Sigmoid colon (tissue), 7 donors: Measurements from ENCODE around the gene STXBP4. TPM values are rescaled to one million over a fixed set of nuclear protein-coding genes. Genes with fewer than 3 reads are reported as not detected.
A peak's percentile ranks its signal among the peaks of the same experiment; 100 is the strongest.

Experiments used
- DNase-seq: peaks from one replicate; pipeline ENCODE4 v3.0.0-alpha.2; 2019
- H3K27ac ChIP-seq, 4 donors: fragments of 200-600 bp; sonication (generic); one replicate each; pipeline ENCODE4 v1.5.1; 2016 to 2019; ENCODE audit warnings: mild to moderate bottlenecking in 1 of 4
- H3K27me3 ChIP-seq, 3 donors: fragments of 200-600 bp; sonication (generic); one replicate each; pipeline ENCODE4 v1.5.1; 2019; ENCODE audit warnings: mild to moderate bottlenecking in 1 of 3
- H3K36me3 ChIP-seq, 4 donors: fragments of 200-600 bp; sonication (generic); one replicate each; pipeline ENCODE4 v1.5.1; 2016 to 2019
- H3K4me1 ChIP-seq, 4 donors: fragments of 200-600 bp; sonication (generic); one replicate each; pipeline ENCODE4 v1.5.1; 2017 to 2019
- H3K4me3 ChIP-seq, 4 donors: fragments of 200-600 bp; sonication (generic); one replicate each; pipeline ENCODE4 v1.5.1; 2017 to 2019; ENCODE audit warnings: mild to moderate bottlenecking in 2 of 4, moderate library complexity in 1 of 4
- H3K9me3 ChIP-seq, 4 donors: fragments of 200-600 bp in 3 of 4; sonication (generic) in 3 of 4; one replicate each; pipeline versions ENCODE4 v1.5.1 to v1.6.1; 2013 to 2019
- CTCF ChIP-seq, 4 experiments: fragments of 450-650 bp in 3 of 4; fragments of 200-600 bp in 1 of 4; IDR thresholded peaks; one replicate each; pipeline ENCODE4 v1.5.1; 2016 to 2019; ENCODE audit warnings: antibody characterized with exemption in 4 of 4, mild to moderate bottlenecking in 3 of 4, moderate library complexity in 2 of 4
- EP300 ChIP-seq, 4 donors: sonication (generic); formaldehyde crosslinking; IDR thresholded peaks; one replicate each; pipeline ENCODE4 v1.6.1; 2017; ENCODE audit warnings: antibody characterized with exemption in 4 of 4
- POLR2A ChIP-seq, 2 donors: fragments of 450-650 bp; IDR thresholded peaks; one replicate each; pipeline ENCODE4 v1.6.1; 2016; ENCODE audit warnings: antibody characterized with exemption in 2 of 2, mild to moderate bottlenecking in 2 of 2, moderate library complexity in 2 of 2
- POLR2AphosphoS5 ChIP-seq, 4 donors: sonication (generic); formaldehyde crosslinking; IDR thresholded peaks; one replicate each; pipeline ENCODE4 v1.6.1; 2017; ENCODE audit warnings: antibody characterized with exemption in 4 of 4
- WGBS, 2 donors: extraction: QIAGEN DNeasy Blood & Tissue Kit; methylation state at CpG; one replicate each; pipeline ENCODE4 v1.1.7; 2013; 5-methylcytosine and 5-hydroxymethylcytosine counted together
- intact Hi-C: fragments of 100-400 bp; cut with DNase I; formaldehyde crosslinking; loops from one replicate; pipeline ENCODE4 v1.15.1; 2023
- polyA plus RNA-seq, 3 donors: library from polyadenylated mRNA; stranded (reverse); fragments of 200-250 nt; gene quantifications; one replicate each; pipeline ENCODE4 v1.2.3, GENCODE V29; 2013
- total RNA-seq, 4 donors: library from RNA; depleted of rRNA; stranded (reverse); fragments of >200 nt; gene quantifications; one replicate each; pipeline ENCODE4 v1.1.0, GENCODE V29; 2016
- donor health status: healthy with polysubstance abuse.
- donor health status: Bipolar disorder and iron deficiency.
- donor health status: healthy.

The STXBP4 gene
- total and polyA plus RNA-seq, 7 donors = under 0.01 to 25.2 (median 15.0) TPM

DNA sequence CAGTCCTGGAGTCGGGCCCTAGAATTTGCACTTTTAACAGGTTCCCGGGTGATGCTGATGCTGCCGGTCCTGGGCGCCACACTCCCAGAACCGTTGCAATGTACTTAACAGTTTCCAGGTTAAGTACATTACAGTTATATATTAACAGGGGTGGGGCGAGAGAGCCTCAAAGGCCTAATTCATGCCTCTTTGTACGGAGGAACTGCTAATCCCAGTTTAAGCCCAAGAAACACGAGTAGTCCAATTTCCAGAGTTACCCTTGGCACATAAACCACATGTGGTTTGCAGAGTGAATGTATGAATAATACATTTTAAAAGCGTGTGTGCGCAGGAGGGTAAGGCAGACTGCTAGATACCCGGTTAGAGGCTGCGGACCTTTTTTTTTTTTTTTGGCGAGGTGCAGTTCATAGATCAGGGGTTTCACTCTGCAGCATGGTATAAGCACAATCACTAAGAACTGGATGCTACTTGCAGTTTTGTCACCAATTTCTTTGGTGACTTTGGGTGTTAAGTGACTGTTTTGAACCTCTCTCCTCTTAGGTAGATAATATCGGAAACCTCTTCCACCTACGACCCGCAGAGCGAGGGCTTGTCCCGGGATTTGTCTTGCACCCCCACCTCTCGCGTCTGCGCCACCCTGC lies 824 bp upstream of the STXBP4 start:
- Histone ChIP-seq H3K4me1 (peaks cover 0 to 30% (median 26%) of the 10 kb centered on the region in 4 donors), H3K27ac (peak overlapping the region; percentile 86 to 94 (median 91)), H3K27me3 (no peaks in the 10 kb centered on the region), H3K9me3 (no peaks in the 10 kb centered on the region), H3K4me3 (peak overlapping the region; percentile 84 to 95 (median 89)), H3K36me3 (peaks cover 4 to 27% (median 12%) of the 10 kb centered on the region in 4 donors)
- 0 to 1% methylated on average over 21 of the region's 21 CpGs for WGBS, 2 donors
- TF ChIP-seq POLR2A (IDR thresholded peaks at IDR 0.05) (no peak), EP300 (IDR thresholded peaks at IDR 0.05) (no peak), POLR2AphosphoS5 (IDR thresholded peaks at IDR 0.05) (no peak), CTCF (IDR thresholded peaks at IDR 0.05) (peak in 1 of 4 experiments; percentile 25)
- intact Hi-C loops = loop anchor here (2.0 to 5.0 kb wide), 2 partner anchors 67 to 545 kb away; partner anchors contain the start of genes SMIM36 and TOM1L1
- no peak for DNase-seq

- no peaks in the 10 kb centered on the region for H3K27me3 ChIP-seq
- H3K4me3 ChIP-seq = peak overlapping the region; percentile 84 to 95 (median 89)
- H3K4me1 ChIP-seq = peaks cover 0 to 30% (median 26%) of the 10 kb centered on the region in 4 donors
- WGBS, 2 donors = 0% methylated on average over 13 of the region's 13 CpGs
- peak in 1 of 4 donors; percentile 6 for TF ChIP-seq POLR2AphosphoS5 (IDR thresholded peaks at IDR 0.05)
- TF ChIP-seq CTCF (IDR thresholded peaks at IDR 0.05) = no peak
- peaks cover 0 to 15% (median 2%) of the 10 kb centered on the region in 4 donors for H3K36me3 ChIP-seq
- no peaks in the 10 kb centered on the region for H3K9me3 ChIP-seq
- DNase-seq = peak; percentile 70
- H3K27ac ChIP-seq = peak overlapping the region; percentile 86 to 94 (median 91)
- intact Hi-C loops = loop anchor here (2.0 to 5.0 kb wide), 2 partner anchors 68 to 543 kb away; partner anchors contain the start of genes SMIM36 and TOM1L1
These were observed 395 bp downstream of the STXBP4 start for GRCh38 chr17:54968988-54969332.

DNA sequence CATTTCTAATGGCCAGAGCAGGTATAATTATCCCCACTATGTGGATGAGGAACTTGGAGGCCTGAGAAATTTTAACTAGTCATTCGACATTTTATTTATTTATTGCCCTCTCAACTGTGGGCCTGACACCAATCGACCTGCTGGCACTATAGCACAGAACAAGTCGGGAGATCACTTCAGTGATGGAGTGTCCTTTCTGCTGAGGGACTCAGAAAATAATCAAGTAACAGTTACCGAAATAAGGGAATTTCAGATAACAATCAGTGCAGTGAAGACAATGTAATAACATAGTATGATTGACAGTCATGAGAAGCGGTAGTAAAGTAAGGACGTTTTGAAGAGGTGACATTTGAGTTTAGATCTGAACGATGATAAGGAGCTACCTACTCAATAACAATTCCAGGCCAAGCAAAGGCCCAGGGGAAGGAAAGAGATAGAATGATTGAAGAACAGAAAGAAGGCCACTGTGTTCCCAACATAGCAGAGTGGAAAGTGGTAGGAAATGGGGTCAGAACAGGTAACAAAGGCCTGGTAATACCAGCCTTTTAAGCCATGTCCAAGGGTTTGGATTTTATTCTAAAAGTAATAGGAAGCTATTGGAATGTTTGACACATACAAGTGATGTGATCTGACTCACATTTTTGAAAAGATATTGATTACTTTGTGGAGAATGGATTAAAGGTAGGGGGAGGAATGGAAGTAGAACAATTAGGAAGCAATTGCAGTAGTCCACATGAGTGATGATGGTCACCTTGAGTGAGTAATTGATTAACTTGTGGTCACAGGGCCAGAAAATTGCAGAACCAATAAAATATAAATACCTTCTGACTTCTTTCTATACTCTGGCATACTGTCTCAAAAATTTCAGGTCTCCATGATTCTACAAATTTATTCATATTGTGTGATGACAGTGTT lies 1.4 kb downstream of the STXBP4 start:
- intact Hi-C loops = loop anchor here (2.0 to 5.0 kb wide), 2 partner anchors 69 to 542 kb away; partner anchors contain the start of genes SMIM36 and TOM1L1
- WGBS, 2 donors = 12 to 45% methylated on average over 7 of the region's 7 CpGs

GRCh38 chr17:54971147-54971546 lies 2.6 kb downstream of the STXBP4 start:
- H3K36me3 ChIP-seq = no peaks in the 10 kb centered on the region
- intact Hi-C loops = no loop called here
- H3K27ac ChIP-seq = no peak overlapping the region
- no peak overlapping the region for H3K4me3 ChIP-seq
- DNase-seq = no peak
- H3K9me3 ChIP-seq = no peaks in the 10 kb centered on the region
- no peaks in the 10 kb centered on the region for H3K27me3 ChIP-seq
- H3K4me1 ChIP-seq = peaks cover 0 to 30% (median 26%) of the 10 kb centered on the region in 4 donors
- TF ChIP-seq POLR2A (IDR thresholded peaks at IDR 0.05) (no peak), POLR2AphosphoS5 (IDR thresholded peaks at IDR 0.05) (no peak)

More for the DNA sequence above, 1.4 kb downstream of the STXBP4 start:
- H3K4me3 ChIP-seq = peak overlapping the region; percentile 84 to 95 (median 89)
- DNase-seq = no peak
- no peak for TF ChIP-seq POLR2A (IDR thresholded peaks at IDR 0.05)
- H3K9me3 ChIP-seq = no peaks in the 10 kb centered on the region
- H3K27ac ChIP-seq = peak overlapping the region; percentile 86 to 94 (median 91)
- H3K4me1 ChIP-seq = peaks cover 0 to 30% (median 26%) of the 10 kb centered on the region in 4 donors
- peaks cover 0 to 5% (median 0%) of the 10 kb centered on the region in 4 donors for H3K36me3 ChIP-seq
- H3K27me3 ChIP-seq = no peaks in the 10 kb centered on the region

DNA sequence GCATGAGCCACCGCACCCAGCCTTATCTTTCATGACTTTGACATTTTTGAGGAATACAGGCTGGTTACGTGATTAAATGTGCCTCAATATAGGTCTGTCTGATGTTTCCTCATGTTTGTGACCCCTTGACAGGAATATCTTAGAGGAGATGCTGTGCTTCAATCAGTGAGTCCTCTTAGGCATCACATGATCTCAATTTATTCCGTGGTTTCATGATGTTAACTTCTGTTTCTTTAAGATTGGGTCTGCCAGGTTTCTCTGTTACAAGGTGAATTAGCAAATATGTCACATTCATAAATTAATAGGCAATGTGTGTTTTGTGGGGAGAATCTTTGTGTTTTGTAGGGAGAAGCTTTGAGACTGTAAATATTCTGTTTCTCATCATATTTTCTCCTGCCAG lies 3.3 kb downstream of the STXBP4 start:
- TF ChIP-seq EP300 (IDR thresholded peaks at IDR 0.05) (no peak), POLR2A (IDR thresholded peaks at IDR 0.05) (no peak), POLR2AphosphoS5 (IDR thresholded peaks at IDR 0.05) (no peak), CTCF (IDR thresholded peaks at IDR 0.05) (no peak)
- WGBS, 2 donors = 81 to 94% methylated on average over 3 of the region's 3 CpGs
- no peaks in the 10 kb centered on the region for H3K9me3 ChIP-seq
- H3K4me3 ChIP-seq = no peak overlapping the region
- H3K36me3 ChIP-seq = no peaks in the 10 kb centered on the region
- no peaks in the 10 kb centered on the region for H3K27me3 ChIP-seq
- H3K27ac ChIP-seq = no peak overlapping the region
- DNase-seq = no peak
- peaks cover 0 to 23% (median 21%) of the 10 kb centered on the region in 4 donors for H3K4me1 ChIP-seq
- intact Hi-C loops = no loop called here
